ENCODE data around the gene ZNF438.

The ZNF438 gene

DNA sequence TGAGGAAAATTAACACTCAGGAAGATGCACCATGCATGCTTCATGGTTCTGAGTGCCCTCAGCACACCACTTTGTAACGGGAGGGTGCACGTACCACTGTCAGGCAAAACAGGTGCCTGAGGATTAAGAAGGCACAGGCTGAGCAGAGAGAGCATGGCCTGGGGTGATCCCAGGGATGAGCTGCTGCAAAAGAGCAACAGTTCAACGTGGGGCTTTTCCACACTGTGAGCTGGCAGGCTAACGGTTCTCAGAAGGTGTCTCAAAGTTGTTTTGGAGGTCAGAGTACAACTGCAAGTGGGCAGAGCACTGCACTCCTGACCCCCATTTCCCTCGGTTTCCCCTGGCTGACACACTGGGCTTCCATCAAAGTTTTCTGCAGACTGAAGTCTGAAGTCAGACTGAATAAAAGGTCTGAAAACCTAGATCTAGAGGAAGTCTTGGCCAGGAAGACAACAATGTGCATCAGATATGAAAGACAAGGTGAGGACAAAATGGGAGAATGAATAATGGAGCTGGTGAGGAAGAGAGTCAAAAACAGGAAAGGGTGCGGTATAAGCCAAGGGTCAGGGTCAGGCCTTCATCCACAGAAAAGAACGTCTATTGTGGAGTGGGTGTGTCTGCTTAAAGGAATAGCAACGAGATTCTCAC lies 20.5 kb downstream of the ZNF438 start:
- DNase-seq: no peak

DNA sequence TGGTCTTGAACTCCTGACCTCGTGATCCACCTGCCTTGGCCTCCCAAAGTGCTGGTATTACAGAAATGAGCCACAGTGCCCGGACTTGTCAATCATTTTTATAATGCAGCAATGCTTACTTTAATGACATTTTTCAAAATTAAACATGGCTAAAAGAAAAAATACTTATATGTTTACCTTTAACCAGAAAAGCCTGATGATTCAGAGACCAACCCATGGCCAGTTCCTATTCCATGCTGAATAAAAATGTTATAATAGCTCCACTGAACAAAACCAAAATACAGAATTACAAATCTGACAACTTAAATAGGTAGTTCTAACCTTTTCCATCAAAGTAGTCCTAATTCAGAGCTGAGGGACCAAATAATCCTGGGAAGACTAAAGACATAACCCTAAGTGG lies 21.6 kb downstream of the ZNF438 start:
- DNase-seq: no peak

DNA sequence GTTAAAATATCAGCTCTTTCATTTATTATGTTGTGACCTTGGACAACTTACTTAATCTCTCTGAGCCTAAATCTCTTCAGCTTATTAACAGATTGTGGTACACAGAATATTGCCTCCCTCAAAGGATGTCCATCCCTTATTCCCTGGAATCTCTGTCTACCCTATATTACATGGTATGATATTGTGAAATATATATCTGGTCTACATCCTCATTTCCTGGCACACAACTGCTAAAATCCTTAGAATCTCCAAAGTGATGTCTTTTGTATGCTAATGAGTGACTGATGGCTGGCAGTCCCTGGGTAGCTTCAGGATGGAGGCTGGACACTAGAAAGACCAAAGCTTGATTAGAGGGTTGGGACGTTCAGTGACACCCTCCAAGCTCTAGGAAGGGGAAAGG lies 25.8 kb downstream of the ZNF438 start:
- no peak for DNase-seq

DNA sequence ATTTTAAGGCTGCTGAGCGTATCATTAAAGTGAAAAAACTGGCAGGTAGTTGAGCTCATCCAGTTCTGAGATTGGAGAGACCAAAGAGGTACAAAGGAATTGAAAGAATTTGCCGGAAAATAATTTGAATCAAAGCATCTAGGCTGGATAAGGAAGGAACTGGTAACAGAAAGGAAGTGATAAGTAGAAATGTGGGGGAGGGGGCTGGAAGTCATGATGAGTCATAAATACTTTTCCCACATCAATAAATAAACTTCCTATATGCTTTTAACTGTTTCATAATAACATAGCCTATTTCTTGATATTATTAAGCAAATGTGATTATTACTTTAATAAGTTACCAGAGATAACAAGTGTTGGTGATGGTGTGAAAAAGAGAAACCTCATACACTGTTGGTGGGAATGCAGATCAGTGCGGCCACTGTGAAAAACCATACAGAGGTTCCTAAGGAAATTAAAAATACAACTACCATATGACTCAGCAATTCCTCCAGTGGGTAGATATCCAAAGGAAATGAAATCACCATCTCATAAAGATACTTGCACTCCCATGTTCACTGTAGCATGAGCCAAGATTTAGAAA lies 27.0 kb downstream of the ZNF438 start:
- DNase-seq: no peak

DNA sequence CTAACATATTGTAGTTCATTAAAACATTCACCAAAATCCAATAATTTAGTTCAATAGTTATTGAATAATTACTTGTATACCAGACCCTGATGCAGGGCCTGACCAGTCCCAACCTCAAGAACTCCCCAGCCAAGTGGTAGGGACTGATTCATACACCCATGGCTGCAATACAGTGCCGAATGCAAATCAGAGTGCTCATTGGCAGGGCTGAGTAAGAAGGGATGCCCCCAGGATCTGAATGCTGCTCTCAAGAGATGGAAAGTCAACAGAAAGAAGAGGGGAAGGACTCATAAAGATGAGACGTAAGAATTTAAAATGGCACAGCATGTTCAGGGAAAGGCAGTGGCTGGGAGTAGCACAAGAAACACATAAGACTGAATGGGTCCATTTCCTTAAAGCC lies 29.9 kb downstream of the ZNF438 start:
- DNase-seq: no peak

DNA sequence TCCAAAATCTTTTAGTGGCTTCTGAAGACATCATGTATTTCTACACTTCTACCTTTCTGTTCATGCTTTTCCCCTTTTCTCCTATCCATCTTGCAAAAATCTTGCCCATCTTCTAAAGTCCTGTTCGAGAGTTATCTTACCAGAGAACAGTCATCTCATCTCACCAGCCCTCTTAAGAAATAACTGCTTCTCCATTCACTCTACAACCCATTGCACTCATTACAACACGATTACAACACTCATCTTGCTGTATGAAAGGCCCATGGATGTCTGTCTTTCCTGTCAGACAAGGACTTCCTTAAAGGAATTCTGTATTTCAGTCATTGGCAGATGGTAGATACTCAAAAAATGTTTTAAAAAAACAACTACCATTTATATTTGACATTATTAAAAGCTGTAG lies 30.8 kb downstream of the ZNF438 start:
- DNase-seq: no peak

DNA sequence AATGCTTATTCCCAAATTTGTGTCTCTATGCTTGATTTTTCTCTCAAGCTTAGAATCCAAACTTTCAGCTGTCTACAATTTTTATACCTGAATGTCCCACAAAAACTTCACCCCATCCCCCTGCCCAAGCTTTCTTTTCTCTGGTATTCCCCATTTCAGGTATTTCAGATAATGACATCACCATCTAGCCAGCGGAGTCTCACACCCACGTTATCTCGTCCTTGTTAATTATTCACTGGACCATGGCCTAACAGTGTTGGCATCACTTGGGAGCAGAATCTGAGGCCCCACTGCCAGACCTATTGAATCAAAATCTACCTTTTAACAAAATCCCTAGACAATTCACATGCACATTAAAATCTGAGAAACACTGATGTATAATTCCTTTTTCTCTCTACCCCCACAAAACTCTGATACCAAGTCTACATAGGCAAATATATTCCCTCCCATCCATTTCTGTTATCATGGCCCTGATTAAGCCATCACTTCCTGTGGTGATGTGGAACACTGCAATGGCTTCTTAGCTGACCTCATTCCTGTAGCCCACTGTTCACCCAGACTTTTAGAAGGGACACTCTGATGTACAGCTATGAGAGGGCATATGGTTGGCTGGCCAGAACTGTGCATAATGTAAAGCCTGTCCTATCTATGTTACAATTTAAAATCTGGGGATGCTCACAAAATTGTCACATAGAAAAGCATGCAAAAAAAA lies 31.4 kb downstream of the ZNF438 start:
- DNase-seq: no peak

DNA sequence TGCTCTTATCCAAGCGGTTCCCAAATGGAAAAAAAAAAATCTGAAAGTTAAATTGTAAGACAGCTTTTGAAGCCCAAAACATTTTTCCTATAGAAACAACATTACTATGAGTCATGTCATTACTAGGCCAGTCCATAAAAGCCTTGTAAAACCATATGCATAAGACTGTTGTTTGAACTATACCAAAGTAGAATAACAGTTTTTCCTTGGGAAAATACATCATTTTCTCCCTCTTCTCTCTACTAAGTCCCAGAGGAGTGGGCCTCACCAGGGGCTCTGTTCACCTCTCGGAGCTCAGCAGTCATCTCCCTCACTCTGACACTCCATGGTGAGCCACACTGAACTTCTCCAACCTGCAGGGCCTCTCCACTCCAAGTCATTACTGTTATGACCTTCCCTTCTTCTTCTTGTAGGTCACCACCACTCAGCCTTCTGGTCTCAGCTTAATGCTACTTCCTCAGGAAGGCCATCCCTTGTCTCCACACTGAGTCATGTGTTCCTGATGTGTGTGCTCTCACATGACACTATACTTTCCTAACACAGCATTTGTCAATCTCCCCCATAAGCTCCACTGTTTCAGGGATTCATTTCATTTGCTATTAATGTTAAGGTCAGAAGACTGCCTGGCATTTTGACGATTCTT lies 32.5 kb downstream of the ZNF438 start:
- peak in 1 of 14 donors; percentile 6 for DNase-seq

DNA sequence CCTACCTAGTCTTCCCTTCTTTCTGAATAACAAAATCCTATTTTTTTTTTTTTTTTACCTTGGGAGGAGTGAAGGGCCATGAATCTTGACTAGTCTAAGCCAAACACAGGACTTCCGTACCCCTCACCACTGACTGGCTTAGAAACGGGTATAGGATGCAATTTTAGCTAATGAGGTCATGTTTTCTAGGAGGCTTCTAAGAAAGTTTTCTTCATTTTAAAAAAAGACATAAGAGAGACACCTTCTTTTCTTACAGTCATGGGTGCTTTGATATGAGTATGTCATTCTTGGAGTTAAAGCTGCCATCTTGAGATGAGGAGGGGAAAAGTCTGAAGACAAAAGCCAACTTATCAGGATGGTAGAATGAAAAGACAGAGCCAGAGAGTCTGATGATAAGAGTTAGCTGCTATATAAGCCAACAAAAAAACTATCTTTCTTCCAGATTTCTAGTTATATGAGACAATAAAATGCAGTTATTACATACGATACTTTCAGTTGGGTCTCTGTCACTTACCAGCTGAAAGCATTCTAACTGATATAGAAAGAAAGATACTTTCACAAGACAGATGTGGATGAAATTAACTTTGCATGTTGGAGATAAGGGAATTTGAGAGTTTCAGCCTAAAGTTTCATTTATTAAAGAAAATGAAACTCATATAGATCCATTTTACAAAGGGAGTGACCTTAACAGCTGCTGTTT lies 34.0 kb downstream of the ZNF438 start:
- no peak for DNase-seq

DNA sequence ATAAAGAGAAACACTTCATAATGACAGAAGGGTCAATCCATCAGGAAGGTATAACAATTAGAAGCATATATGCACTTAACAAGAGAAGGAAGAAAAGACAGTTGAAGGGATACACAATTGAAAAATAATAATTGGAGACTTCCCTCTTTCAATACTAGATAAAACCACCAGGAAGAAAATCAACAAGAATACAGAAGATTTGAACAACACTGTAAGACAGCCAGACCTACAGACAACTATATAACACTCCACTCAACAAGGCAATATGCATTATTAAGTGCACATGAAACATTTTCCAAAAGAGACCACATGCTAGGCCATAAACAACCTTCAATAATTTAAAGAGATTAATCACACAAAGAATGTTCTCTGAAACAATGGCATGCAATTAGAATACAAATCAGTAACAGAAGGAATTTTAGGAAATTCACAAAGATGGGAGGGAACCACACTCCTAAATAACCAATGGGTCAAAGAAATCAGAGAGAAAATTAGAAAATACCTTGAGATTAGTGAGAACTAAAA lies 35.1 kb downstream of the ZNF438 start:
- DNase-seq: no peak

DNA sequence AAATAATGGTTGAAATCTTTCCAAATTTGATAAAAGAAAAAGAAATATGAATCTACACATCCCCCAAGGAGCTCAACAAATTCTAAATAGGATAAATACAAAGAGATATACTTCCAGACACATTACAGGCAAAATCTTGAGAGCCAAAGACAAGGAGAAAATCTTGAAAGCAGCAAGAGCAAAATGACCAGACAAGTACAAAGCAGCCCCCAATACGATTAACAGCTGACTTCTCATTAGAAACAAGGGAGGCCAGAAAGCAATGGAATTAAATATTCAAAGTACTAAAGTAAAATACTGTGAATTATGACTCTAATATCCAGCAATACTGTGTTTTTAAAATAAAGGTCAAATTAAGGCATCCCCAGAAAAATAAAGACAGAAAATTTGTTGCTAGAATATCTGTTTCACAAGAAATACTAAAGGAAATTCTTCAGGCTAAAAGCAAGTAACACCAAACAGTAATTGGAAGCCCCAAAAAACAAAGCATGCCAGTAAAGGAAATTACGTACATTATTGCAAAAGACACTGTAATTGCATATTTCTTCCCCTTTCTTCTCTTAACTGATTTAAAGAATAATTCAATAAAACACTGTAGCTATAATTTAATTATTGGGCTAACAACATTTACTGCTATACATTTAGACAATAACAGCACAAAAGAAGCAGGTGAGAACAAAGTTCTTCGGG lies 36.4 kb downstream of the ZNF438 start:
- no peak for DNase-seq

DNA sequence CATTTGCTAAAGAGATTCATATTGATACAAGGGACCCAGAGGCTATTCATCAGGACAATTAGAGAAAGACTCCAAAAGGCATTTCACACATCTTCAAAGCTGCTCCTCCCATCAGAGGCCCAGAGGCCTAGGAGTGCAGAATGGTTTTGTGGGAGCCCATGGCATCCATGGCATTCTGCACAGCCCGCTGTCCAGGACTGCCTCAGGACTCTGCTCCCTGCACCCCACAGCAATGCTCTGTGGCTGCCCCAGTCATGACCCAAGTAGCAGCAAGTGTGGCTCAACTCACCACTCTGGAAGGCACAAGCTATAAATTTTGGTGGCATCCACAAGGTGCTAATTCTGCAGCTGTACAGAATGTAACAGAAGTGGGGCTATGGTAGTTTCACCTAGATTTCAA lies 38.5 kb downstream of the ZNF438 start:
- DNase-seq: no peak

DNA sequence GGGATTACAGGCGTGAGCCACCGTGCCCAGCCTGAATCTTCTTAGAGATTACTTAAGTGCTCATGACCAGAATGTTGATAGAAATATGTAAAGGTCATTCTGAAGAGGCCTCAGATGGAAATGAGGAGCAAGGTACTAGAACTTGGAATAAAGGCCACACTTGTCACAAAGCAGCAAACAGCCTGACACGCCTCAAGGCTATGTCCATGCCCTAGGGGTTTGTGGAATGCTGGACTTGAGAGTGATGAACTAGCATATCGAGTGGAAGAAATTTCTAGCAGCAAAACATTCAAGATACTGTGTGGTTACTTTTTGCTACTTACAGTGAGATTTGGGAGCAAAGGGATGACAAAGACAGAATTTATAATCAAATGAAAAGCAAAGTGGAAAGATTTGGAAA lies 39.0 kb downstream of the ZNF438 start:
- DNase-seq: no peak

DNA sequence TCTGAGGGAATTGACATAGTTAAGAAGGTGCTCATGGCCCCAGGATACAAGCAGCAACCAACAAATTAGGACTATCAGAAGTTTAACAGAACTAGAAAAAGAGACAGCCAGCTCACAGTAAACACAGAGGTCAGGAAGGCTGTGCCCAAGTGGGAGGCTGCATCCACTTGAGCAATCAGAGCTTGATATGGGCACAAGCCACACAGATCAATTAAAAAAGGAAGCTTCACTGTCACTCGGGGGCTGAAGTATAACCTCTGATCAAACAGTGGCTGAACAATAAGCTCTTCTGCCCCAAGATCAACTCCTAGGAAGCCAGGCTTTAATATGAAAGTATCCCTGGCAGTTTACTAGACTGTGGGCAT lies 40.0 kb downstream of the ZNF438 start:
- no peak for DNase-seq

DNA sequence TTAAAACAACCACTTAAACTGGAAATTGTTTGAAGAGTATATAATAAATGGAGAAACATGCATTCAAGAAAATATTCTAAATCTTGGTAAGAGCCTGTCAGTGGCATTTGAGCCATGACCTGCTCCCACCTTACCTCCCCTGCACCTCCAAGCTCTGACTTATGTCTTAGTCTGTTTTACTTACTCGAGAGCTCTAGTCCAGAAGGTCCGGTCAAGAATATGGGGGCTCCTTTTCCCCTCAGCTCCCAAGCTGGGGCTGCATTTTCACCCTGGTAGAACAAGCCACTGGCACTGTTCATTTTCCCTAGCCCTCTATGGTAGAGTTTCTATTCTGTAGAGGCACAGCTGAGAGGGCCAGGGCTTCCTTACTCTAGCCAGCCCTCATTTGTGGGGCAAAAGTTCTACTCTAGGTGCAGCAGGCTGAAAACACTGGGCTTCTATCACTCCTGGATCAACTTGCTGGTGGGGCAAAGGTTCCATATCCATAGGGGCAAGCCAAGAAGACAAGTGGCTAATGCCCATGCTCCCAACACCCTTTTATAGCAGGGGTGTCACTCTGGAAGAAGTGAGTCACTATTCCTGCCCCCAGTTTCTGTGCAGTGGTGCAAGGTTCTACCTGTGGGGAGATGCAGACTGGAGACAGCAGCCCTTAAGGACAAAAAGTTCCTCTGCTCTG lies 40.6 kb downstream of the ZNF438 start:
- no peak for DNase-seq

DNA sequence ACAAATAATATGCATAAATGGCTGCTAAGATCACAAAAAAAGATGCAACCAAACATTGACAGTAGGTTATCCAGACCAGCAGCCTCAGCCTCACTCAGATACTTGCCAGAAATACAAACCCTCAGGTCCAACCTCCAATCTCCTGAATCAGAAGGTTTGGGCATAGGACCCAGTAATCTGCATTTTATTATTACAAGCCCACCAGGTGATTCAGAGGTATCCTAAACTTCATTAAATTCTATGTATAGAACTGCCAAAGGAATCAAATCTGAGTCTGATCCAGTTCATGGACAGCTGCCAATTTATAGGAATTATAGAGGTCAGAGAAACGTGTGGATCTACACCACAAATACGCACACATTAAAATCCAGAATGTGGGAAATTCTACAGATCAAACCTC lies 41.3 kb downstream of the ZNF438 start:
- DNase-seq: no peak

DNA sequence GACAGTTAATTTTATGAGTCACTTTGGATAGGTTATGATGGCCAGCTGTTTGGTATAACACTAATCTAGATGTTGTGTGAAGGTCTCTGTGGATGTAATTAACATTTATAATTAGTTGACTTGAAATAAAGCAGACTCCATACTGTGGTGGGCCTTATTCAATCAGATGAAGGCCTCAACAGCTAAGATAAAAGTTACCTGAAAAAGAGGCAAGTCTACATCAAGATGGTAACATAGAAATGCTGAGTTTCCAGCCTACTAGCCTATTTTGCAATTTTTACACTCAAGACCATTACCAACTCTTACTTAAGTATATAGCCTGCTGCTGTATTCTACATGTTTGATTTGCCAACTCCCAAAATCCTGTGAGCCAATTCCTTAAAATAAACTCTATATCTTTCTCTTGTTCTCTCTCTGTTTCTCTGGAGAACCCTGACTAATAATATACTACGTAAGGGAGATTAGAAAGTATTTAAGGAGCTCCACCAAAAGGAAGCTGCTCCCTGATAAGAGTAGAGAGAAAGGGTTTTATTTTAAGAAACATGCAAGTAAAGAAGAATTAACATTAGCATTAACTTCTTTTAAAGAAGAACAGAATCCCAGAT lies 42.7 kb downstream of the ZNF438 start:
- no peak for DNase-seq

DNA sequence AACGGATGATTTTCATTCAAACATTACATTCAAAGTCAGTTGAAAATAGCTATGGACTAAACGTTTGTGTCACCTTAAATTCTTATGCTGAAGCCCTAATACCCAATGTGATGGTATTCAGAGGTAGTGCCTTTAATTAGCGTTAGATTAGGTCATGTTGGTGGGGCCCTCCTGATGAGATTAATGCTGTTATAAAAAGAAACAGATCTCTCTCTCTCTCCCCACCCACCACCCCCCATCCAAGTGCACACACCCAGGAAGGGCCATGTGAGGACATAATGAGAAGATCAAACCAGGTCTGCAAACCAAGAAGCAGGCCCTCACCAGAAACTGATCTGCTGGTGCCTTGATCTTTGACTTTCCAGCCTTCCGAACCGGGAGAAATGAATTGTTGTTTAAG lies 44.2 kb downstream of the ZNF438 start:
- no peak for DNase-seq

DNA sequence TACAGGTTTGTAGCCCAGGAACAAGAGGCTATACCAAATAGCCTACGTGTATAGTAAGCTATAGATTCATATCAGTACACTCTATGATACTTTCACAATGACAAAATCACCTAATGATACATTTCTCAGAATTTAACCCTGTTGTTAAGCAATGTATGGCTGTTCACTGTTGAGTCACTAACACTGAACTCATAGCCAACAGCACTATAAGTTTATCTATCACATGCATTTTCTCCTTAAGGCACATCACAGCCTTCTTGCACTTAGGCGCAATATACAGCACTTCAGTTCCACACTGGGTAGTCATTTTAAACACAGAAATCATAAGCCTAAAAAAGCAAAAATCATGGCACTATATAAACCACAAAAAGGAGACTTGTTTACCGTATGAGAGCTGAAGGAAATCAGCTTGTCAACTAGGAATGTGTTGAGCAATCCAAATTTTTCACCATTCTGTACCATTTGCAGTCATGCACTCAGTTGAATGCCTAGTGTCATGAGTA lies 45.6 kb downstream of the ZNF438 start:
- DNase-seq: no peak

DNA sequence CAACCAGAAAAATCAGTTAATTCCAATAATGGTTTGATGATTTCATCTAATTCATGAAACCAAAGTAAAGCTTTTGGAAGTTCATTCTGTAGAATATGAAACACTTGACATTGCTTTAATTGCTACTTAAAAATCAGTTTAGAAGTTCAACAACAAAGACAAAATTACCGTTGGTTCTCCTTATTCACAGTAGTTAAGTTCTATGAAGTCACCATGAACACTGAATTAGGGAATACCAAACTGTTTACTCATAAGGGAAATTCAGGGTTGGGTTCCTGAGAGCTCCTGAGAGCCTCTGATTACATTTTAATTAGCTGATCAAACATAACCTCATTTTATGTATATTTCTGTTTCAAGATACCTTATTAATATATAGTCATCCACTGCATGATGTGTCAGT lies 46.2 kb downstream of the ZNF438 start:
- no peak for DNase-seq

All from C1 segment of cervical spinal cord (tissue), 14 donors.